ENCODE measurements around the gene INTS15. TPM values are rescaled to one million over a fixed set of nuclear protein-coding genes. Genes with fewer than 3 reads are reported as not detected.

INTS15 gene
- total and polyA plus RNA-seq, 11 donors, result 7.1 to 22.7 (median 15.3) TPM

GRCh38 chr7:6608794-6609193 lies 19.0 kb downstream of the INTS15 start:
- no peak for DNase-seq
- Histone ChIP-seq H3K27ac (no peak overlapping the region), H3K36me3 (peaks cover 0 to 49% (median 37%) of the 10 kb centered on the region in 9 donors), H3K4me3 (no peak overlapping the region), H3K9me3 (no peaks in the 10 kb centered on the region), H3K27me3 (no peaks in the 10 kb centered on the region), H3K4me1 (no peaks in the 10 kb centered on the region)
- TF ChIP-seq POLR2A (IDR thresholded peaks at IDR 0.05) (no peak), CTCF (IDR thresholded peaks at IDR 0.05) (no peak)
- 95 to 97% (median 96%) methylated on average over 12 of the region's 12 CpGs for WGBS, 4 donors
- no peak for ATAC-seq
- intact Hi-C loops (cut with DNase I), result no loop called here

- DNase-seq (no peak), ATAC-seq (no peak)
- WGBS, 4 donors, result 63 to 76% (median 69%) methylated on average over 7 of the region's 7 CpGs
- peaks cover 0 to 14% (median 0%) of the 10 kb centered on the region in 9 donors for H3K27me3 ChIP-seq
- H3K4me1 ChIP-seq, result peaks cover 0 to 19% (median 7%) of the 10 kb centered on the region in 12 donors
- TF ChIP-seq CTCF (IDR thresholded peaks at IDR 0.05) (no peak), POLR2A (IDR thresholded peaks at IDR 0.05) (no peak)
- peaks cover 0 to 18% (median 12%) of the 10 kb centered on the region in 9 donors for H3K36me3 ChIP-seq
- no peak overlapping the region for H3K27ac ChIP-seq
- no peak overlapping the region for H3K4me3 ChIP-seq
- intact Hi-C loops (cut with DNase I), result no loop called here
- no peaks in the 10 kb centered on the region for H3K9me3 ChIP-seq
Observed at GRCh38 chr7:6612819-6613218, 23.0 kb downstream of the INTS15 start.

- Histone ChIP-seq H3K4me1 (peaks cover 0 to 19% (median 7%) of the 10 kb centered on the region in 12 donors), H3K36me3 (peaks cover 0 to 16% (median 9%) of the 10 kb centered on the region in 9 donors), H3K9me3 (no peaks in the 10 kb centered on the region), H3K4me3 (no peak overlapping the region), H3K27ac (no peak overlapping the region), H3K27me3 (peaks cover 0 to 14% (median 0%) of the 10 kb centered on the region in 9 donors)
- no peak for ATAC-seq
- intact Hi-C loops (cut with DNase I), result no loop called here
- 18 to 60% (median 42%) methylated on average over 2 of the region's 2 CpGs for WGBS, 4 donors
- no peak for DNase-seq
- TF ChIP-seq POLR2A (IDR thresholded peaks at IDR 0.05) (no peak), CTCF (IDR thresholded peaks at IDR 0.05) (no peak)
Observed at GRCh38 chr7:6613706-6614105, 23.9 kb downstream of the INTS15 start.

GRCh38 chr7:6614953-6615722 lies 25.3 kb downstream of the INTS15 start, which contains the start of gene ZNF853:
Gene ZNF853 (plus strand): TSS chr7:6615610. CDS start chr7:6616175, 565 bp downstream.
- peak within 1 kb of the TSS in 8 of 12 donors; percentile 30 to 68 (median 49) for H3K27ac ChIP-seq
- peaks cover 0 to 15% (median 0%) of the 10 kb centered on the region in 9 donors for H3K36me3 ChIP-seq
- peak within 1 kb of the TSS; percentile 38 to 89 (median 70) for H3K4me3 ChIP-seq
- peak in 3 of 4 donors; percentile 47 to 49 (median 48) for ATAC-seq
- TF ChIP-seq CTCF (IDR thresholded peaks at IDR 0.05), result peak in 1 of 12 donors; percentile 11
- no peak for TF ChIP-seq POLR2A (IDR thresholded peaks at IDR 0.05)
- H3K4me1 ChIP-seq, result peaks cover 0 to 19% (median 7%) of the 10 kb centered on the region in 12 donors
- intact Hi-C loops (cut with DNase I), result no loop called here
- H3K9me3 ChIP-seq, result no peaks in the 10 kb centered on the region
- 4 to 23% (median 7%) methylated on average over 11 to 91 of the region's 91 CpGs for WGBS, 4 donors
- H3K27me3 ChIP-seq, result peaks cover 0 to 14% (median 0%) of the 10 kb centered on the region in 9 donors
- DNase-seq, result peak in 1 of 5 donors; percentile 38

All from heart left ventricle (tissue), 16 donors.